ENCODE results near the gene RND2.
"Not testable (repeated sequence)": the region's sequence is repeated elsewhere in the genome, so short reads cannot be mapped to it uniquely, and the experiment has no call there.

Gene RND2

GRCh38 chr17:43028221-43028861, 3.3 kb downstream of the RND2 start:
- H3K4me1 Mint-ChIP-seq = peaks cover 11 to 17% of the 10 kb centered on the region in 2 donors
- no peaks in the 10 kb centered on the region for H3K36me3 Mint-ChIP-seq
- H3K4me3 Mint-ChIP-seq = no peak overlapping the region
- no peak overlapping the region for H3K27ac Mint-ChIP-seq
- ATAC-seq (replicated peaks) = no peak
- no peaks in the 10 kb centered on the region for H3K27me3 Mint-ChIP-seq
- no peaks in the 10 kb centered on the region for H3K9me3 Mint-ChIP-seq
- no peak for DNase-seq

- Mint-ChIP-seq H3K4me3 (no peak overlapping the region), H3K36me3 (no peaks in the 10 kb centered on the region), H3K27me3 (no peaks in the 10 kb centered on the region), H3K27ac (no peak overlapping the region), H3K9me3 (no peaks in the 10 kb centered on the region), H3K4me1 (peaks cover 5% of the 10 kb centered on the region in 2 donors)
- no peak for DNase-seq
- no peak for ATAC-seq (replicated peaks)
Measured at GRCh38 chr17:43030137-43030767, 5.2 kb downstream of the RND2 start.

GRCh38 chr17:43031666-43032065, 6.6 kb downstream of the RND2 start:
- Mint-ChIP-seq H3K9me3 (no peaks in the 10 kb centered on the region), H3K27ac (no peak overlapping the region)

GRCh38 chr17:43033948-43034881, 9.2 kb downstream of the RND2 start:
- no peak for ATAC-seq (replicated peaks)
- Mint-ChIP-seq H3K27me3 (no peaks in the 10 kb centered on the region), H3K36me3 (no peaks in the 10 kb centered on the region), H3K9me3 (no peaks in the 10 kb centered on the region), H3K27ac (no peak overlapping the region), H3K4me3 (no peak overlapping the region), H3K4me1 (no peaks in the 10 kb centered on the region)
- DNase-seq = no peak

More at GRCh38 chr17:43031666-43032065, 6.6 kb downstream of the RND2 start:
- Mint-ChIP-seq H3K27me3 (no peaks in the 10 kb centered on the region), H3K4me1 (peaks cover 0 to 2% of the 10 kb centered on the region in 2 donors), H3K4me3 (no peak overlapping the region), H3K36me3 (no peaks in the 10 kb centered on the region)
- no peak for DNase-seq
- ATAC-seq (replicated peaks) = no peak

GRCh38 chr17:43034894-43035293, 9.9 kb downstream of the RND2 start:
- no peak for ATAC-seq (replicated peaks)
- no peak overlapping the region for H3K27ac Mint-ChIP-seq

GRCh38 chr17:43039646-43040045, 14.6 kb downstream of the RND2 start:
- Mint-ChIP-seq H3K9me3 (no peaks in the 10 kb centered on the region), H3K27me3 (no peaks in the 10 kb centered on the region), H3K27ac (no peak overlapping the region), H3K4me3 (no peak overlapping the region), H3K36me3 (peaks cover 2 to 4% of the 10 kb centered on the region in 2 donors), H3K4me1 (no peaks in the 10 kb centered on the region)
- ATAC-seq (replicated peaks) (no peak), DNase-seq (no peak)

More at GRCh38 chr17:43034894-43035293, 9.9 kb downstream of the RND2 start:
- no peak for DNase-seq
- no peak overlapping the region for H3K4me3 Mint-ChIP-seq
- no peaks in the 10 kb centered on the region for H3K4me1 Mint-ChIP-seq
- no peaks in the 10 kb centered on the region for H3K36me3 Mint-ChIP-seq
- H3K27me3 Mint-ChIP-seq = no peaks in the 10 kb centered on the region
- H3K9me3 Mint-ChIP-seq = no peaks in the 10 kb centered on the region

- no peak overlapping the region for H3K27ac Mint-ChIP-seq
- ATAC-seq (replicated peaks) (no peak), DNase-seq (no peak)
- no peaks in the 10 kb centered on the region for H3K27me3 Mint-ChIP-seq
- no peaks in the 10 kb centered on the region for H3K4me1 Mint-ChIP-seq
- H3K9me3 Mint-ChIP-seq = no peaks in the 10 kb centered on the region
- H3K36me3 Mint-ChIP-seq = peaks cover 4% of the 10 kb centered on the region in 2 donors
- H3K4me3 Mint-ChIP-seq = no peak overlapping the region
Measured at GRCh38 chr17:43040655-43041054, 15.6 kb downstream of the RND2 start.

GRCh38 chr17:43042025-43042628, 17.1 kb downstream of the RND2 start:
- Mint-ChIP-seq H3K27ac (no peak overlapping the region), H3K4me1 (no peaks in the 10 kb centered on the region), H3K9me3 (no peaks in the 10 kb centered on the region), H3K27me3 (no peaks in the 10 kb centered on the region), H3K36me3 (peaks cover 6% of the 10 kb centered on the region in 2 donors), H3K4me3 (no peak overlapping the region)
- ATAC-seq (replicated peaks) (no peak), DNase-seq (no peak)

GRCh38 chr17:43043307-43043706, 18.3 kb downstream of the RND2 start:
- H3K27ac Mint-ChIP-seq = no peak overlapping the region
- peaks cover 10 to 11% of the 10 kb centered on the region in 2 donors for H3K36me3 Mint-ChIP-seq
- no peaks in the 10 kb centered on the region for H3K27me3 Mint-ChIP-seq
- no peak for DNase-seq
- H3K9me3 Mint-ChIP-seq = no peaks in the 10 kb centered on the region
- no peak overlapping the region for H3K4me3 Mint-ChIP-seq
- H3K4me1 Mint-ChIP-seq = no peaks in the 10 kb centered on the region
- no peak for ATAC-seq (replicated peaks)

GRCh38 chr17:43044024-43044423, 19.0 kb downstream of the RND2 start:
- H3K4me3 Mint-ChIP-seq = no peak overlapping the region
- H3K4me1 Mint-ChIP-seq = no peaks in the 10 kb centered on the region
- no peak for ATAC-seq (replicated peaks)
- H3K9me3 Mint-ChIP-seq = no peaks in the 10 kb centered on the region
- no peak overlapping the region for H3K27ac Mint-ChIP-seq
- H3K27me3 Mint-ChIP-seq = no peaks in the 10 kb centered on the region
- no peak for DNase-seq
- H3K36me3 Mint-ChIP-seq = peaks cover 10 to 15% of the 10 kb centered on the region in 2 donors

GRCh38 chr17:43051969-43052368, 26.9 kb downstream of the RND2 start:
- no peaks in the 10 kb centered on the region for H3K4me1 Mint-ChIP-seq
- no peak overlapping the region for H3K27ac Mint-ChIP-seq
- no peaks in the 10 kb centered on the region for H3K9me3 Mint-ChIP-seq
- H3K27me3 Mint-ChIP-seq = no peaks in the 10 kb centered on the region
- peaks cover 23 to 42% of the 10 kb centered on the region in 2 donors for H3K36me3 Mint-ChIP-seq
- no peak overlapping the region for H3K4me3 Mint-ChIP-seq
- no peak for ATAC-seq (replicated peaks)
- DNase-seq = no peak

GRCh38 chr17:43053008-43053407, 28.0 kb downstream of the RND2 start:
- not testable (repeated sequence) for H3K27me3 Mint-ChIP-seq; H3K27ac Mint-ChIP-seq; H3K4me3 Mint-ChIP-seq; DNase-seq; H3K4me1 Mint-ChIP-seq; ATAC-seq (replicated peaks); H3K9me3 Mint-ChIP-seq
- H3K36me3 Mint-ChIP-seq = peaks cover 20 to 39% of the 10 kb centered on the region in 2 donors

- DNase-seq (no peak), ATAC-seq (replicated peaks) (no peak)
- peaks cover 13 to 36% of the 10 kb centered on the region in 2 donors for H3K36me3 Mint-ChIP-seq
- no peaks in the 10 kb centered on the region for H3K27me3 Mint-ChIP-seq
- H3K4me3 Mint-ChIP-seq = no peak overlapping the region
- no peaks in the 10 kb centered on the region for H3K4me1 Mint-ChIP-seq
- no peak overlapping the region for H3K27ac Mint-ChIP-seq
- no peaks in the 10 kb centered on the region for H3K9me3 Mint-ChIP-seq
Measured at GRCh38 chr17:43056051-43056450, 31.0 kb downstream of the RND2 start.

- Mint-ChIP-seq H3K4me1 (no peaks in the 10 kb centered on the region), H3K9me3 (no peaks in the 10 kb centered on the region), H3K4me3 (no peak overlapping the region), H3K27me3 (no peaks in the 10 kb centered on the region), H3K36me3 (peaks cover 18 to 24% of the 10 kb centered on the region in 2 donors), H3K27ac (no peak overlapping the region)
- DNase-seq (no peak), ATAC-seq (replicated peaks) (no peak)
Measured at GRCh38 chr17:43062984-43063638, 38.1 kb downstream of the RND2 start.

Measured in stimulated activated naive B cell treated with anti-CD40 and anti-IgM and Interleukin-4, amounts not matched to agents 10 μg/mL and 1 μg/mL and 100 μg/mL, for 72 hours (primary cell).